CD4-positive, alpha-beta T cell (primary cell): ENCODE data around the gene FN3KRP. TPM values are rescaled to one million over a fixed set of nuclear protein-coding genes. Genes with fewer than 3 reads are reported as not detected.

Source experiments
- ATAC-seq: fragments of 200-7000 bp; cut with Tn5 transposase; one replicate; pipeline ENCODE4 v1.10.0; 2022; ENCODE audit warnings: mild to moderate bottlenecking; ENCODE audit not compliant: poor library complexity
- CTCF ChIA-PET: fragments of 350-600 bp; sonication (Branson Sonifier 250); formaldehyde crosslinking; loops from one replicate; lab custom pipeline; 2021; ENCODE audit warnings: antibody characterized with exemption, inconsistent platforms; lab: Charles Lee
- POLR2A ChIA-PET: fragments of 350-600 bp; sonication (Branson Sonifier 250); formaldehyde crosslinking; loops from one replicate; lab custom pipeline; 2021; ENCODE audit warnings: antibody characterized with exemption, inconsistent platforms; lab: Charles Lee
- DNase-seq, 14 experiments: peaks; one replicate each; pipeline ENCODE4 v3.0.0-alpha.2; 2013 to 2020; ENCODE audit warnings: mixed read lengths in 2 of 14
- H3K27ac ChIP-seq, 2 donors: one replicate each; pipeline versions ENCODE4 v1.5.1 to v1.7.0; 2013; ENCODE audit warnings: low read length in 2 of 2, low read depth in 1 of 2, mild to moderate bottlenecking in 1 of 2
- H3K27me3 ChIP-seq, 2 experiments: 1 replicate in 1 of 2; 2 replicates in 1 of 2; pipeline versions ENCODE4 v1.6.1 to v1.7.0; 2013; ENCODE audit warnings: low read length in 2 of 2, control low read depth in 1 of 2, mild to moderate bottlenecking in 1 of 2, moderate library complexity in 1 of 2; ENCODE audit not compliant: insufficient read depth in 2 of 2, control insufficient read depth in 1 of 2
- H3K36me3 ChIP-seq: one replicate; pipeline ENCODE4 v1.6.1; 2013; ENCODE audit warnings: low read length, control low read depth; ENCODE audit not compliant: insufficient read depth
- H3K4me1 ChIP-seq: one replicate; pipeline ENCODE4 v1.6.1; 2013; ENCODE audit warnings: low read length, control low read depth; ENCODE audit not compliant: insufficient read depth
- H3K4me3 ChIP-seq: one replicate; pipeline ENCODE4 v1.5.1; 2013; ENCODE audit warnings: mild to moderate bottlenecking, low read length, moderate library complexity
- H3K9me3 ChIP-seq, 2 experiments: 1 replicate in 1 of 2; 2 replicates in 1 of 2; pipeline versions ENCODE4 v1.6.1 to v1.7.0; 2013; ENCODE audit warnings: low read length in 2 of 2, mild to moderate bottlenecking in 2 of 2, control low read depth in 1 of 2, moderate library complexity in 1 of 2; ENCODE audit not compliant: control insufficient read depth in 1 of 2, insufficient read depth in 1 of 2
- H3K27ac Mint-ChIP-seq: one replicate; pipeline ENCODE4 v1.8.0; 2020; ENCODE audit warnings: mixed read lengths
- H3K27me3 Mint-ChIP-seq: one replicate; pipeline ENCODE4 v1.8.0; 2021; ENCODE audit warnings: mixed read lengths
- H3K36me3 Mint-ChIP-seq: one replicate; pipeline ENCODE4 v1.8.0; 2021; ENCODE audit warnings: low read depth, mixed read lengths
- H3K4me1 Mint-ChIP-seq: one replicate; pipeline ENCODE4 v1.8.0; 2021; ENCODE audit warnings: low read depth, mixed read lengths
- H3K4me3 Mint-ChIP-seq: one replicate; pipeline ENCODE4 v1.8.0; 2020; ENCODE audit warnings: mild to moderate bottlenecking, mixed read lengths
- H3K9me3 Mint-ChIP-seq: one replicate; pipeline ENCODE4 v1.8.0; 2020; ENCODE audit warnings: mixed read lengths
- CTCF ChIP-seq: fragments of 200-600 bp; IDR thresholded peaks from one replicate; pipeline ENCODE4 v1.8.0; 2022; ENCODE audit warnings: antibody characterized with exemption, mild to moderate bottlenecking
- intact Hi-C, 2 experiments: fragments of 100-400 bp; cut with DNase I in 1 of 2; cut with micrococcal nuclease in 1 of 2; formaldehyde crosslinking; loops; one replicate each; pipeline versions ENCODE4 v1.15.1 to v1.9.0; 2023 to 2025; cut with DNase I, micrococcal nuclease
- total RNA-seq, 174 experiments: library from RNA in 2 of 174; stranded (reverse) in 2 of 174; gene quantifications; one replicate each; pipeline ENCODE4 v1.2.3 and lab custom pipeline; 2021 to 2026

FN3KRP gene
- total RNA-seq, 2 experiments from 2014 or later = 30.6 to 31.2 TPM

- Mint-ChIP-seq H3K4me1 (no peaks in the 10 kb centered on the region), H3K27ac (no peak overlapping the region), H3K9me3 (no peaks in the 10 kb centered on the region), H3K27me3 (no peaks in the 10 kb centered on the region), H3K4me3 (no peak overlapping the region), H3K36me3 (peaks cover 5% of the 10 kb centered on the region)
- ATAC-seq (no peak), DNase-seq (no peak)
- intact Hi-C loops = no loop called here
- no peak for TF ChIP-seq CTCF
- no peaks in the 10 kb centered on the region for H3K4me1 ChIP-seq
- no peak overlapping the region for H3K27ac ChIP-seq
- ChIA-PET CTCF (no interaction called here), POLR2A (no interaction called here)
- H3K27me3 ChIP-seq = no peaks in the 10 kb centered on the region
- H3K4me3 ChIP-seq = no peak overlapping the region
- no peaks in the 10 kb centered on the region for H3K36me3 ChIP-seq
- peaks cover 0 to 10% of the 10 kb centered on the region in 2 experiments for H3K9me3 ChIP-seq
Measured at GRCh38 chr17:82689077-82689476, 27.4 kb upstream of the FN3KRP start.

GRCh38 chr17:82690786-82691489 is 25.6 kb upstream of the FN3KRP start:
- Histone ChIP-seq H3K9me3 (peaks cover 7 to 18% of the 10 kb centered on the region in 2 experiments), H3K27me3 (no peaks in the 10 kb centered on the region), H3K4me3 (no peak overlapping the region), H3K36me3 (no peaks in the 10 kb centered on the region), H3K4me1 (no peaks in the 10 kb centered on the region), H3K27ac (no peak overlapping the region)
- no peaks in the 10 kb centered on the region for H3K27me3 Mint-ChIP-seq
- DNase-seq (no peak), ATAC-seq (no peak)
- H3K9me3 Mint-ChIP-seq = peaks cover 5% of the 10 kb centered on the region
- TF ChIP-seq CTCF = no peak
- CTCF ChIA-PET = no interaction called here
- POLR2A ChIA-PET = no interaction called here
- H3K27ac Mint-ChIP-seq = no peak overlapping the region
- no peaks in the 10 kb centered on the region for H3K4me1 Mint-ChIP-seq
- peaks cover 11% of the 10 kb centered on the region for H3K36me3 Mint-ChIP-seq
- no peak overlapping the region for H3K4me3 Mint-ChIP-seq
- intact Hi-C loops = no loop called here

GRCh38 chr17:82691714-82692113 is 24.8 kb upstream of the FN3KRP start:
- ChIA-PET CTCF (no interaction called here), POLR2A (no interaction called here)
- Histone ChIP-seq H3K27me3 (peaks cover 0 to under 1% of the 10 kb centered on the region in 2 experiments), H3K9me3 (peaks cover 7 to 19% of the 10 kb centered on the region in 2 experiments), H3K4me3 (no peak overlapping the region), H3K4me1 (peaks cover under 1% of the 10 kb centered on the region), H3K36me3 (no peaks in the 10 kb centered on the region), H3K27ac (no peak overlapping the region)
- TF ChIP-seq CTCF = no peak
- Mint-ChIP-seq H3K4me3 (no peak overlapping the region), H3K27ac (no peak overlapping the region), H3K36me3 (peaks cover 11% of the 10 kb centered on the region), H3K27me3 (no peaks in the 10 kb centered on the region), H3K4me1 (no peaks in the 10 kb centered on the region), H3K9me3 (peaks cover 5% of the 10 kb centered on the region)
- DNase-seq = no peak
- ATAC-seq = no peak
- intact Hi-C loops = no loop called here
